ELF-1 (cell line): ENCODE results near the gene RPS6KA3.

Experiments
- DNase-seq: peaks from one replicate; pipeline ENCODE4 v3.0.0-alpha.2; 2016; ENCODE audit warnings: low read depth, low spot score

The RPS6KA3 gene

GRCh38 chrX:20266810-20267606 lies at the start of gene RPS6KA3:
TSS of gene RPS6KA3 (minus strand) at chrX:20266909. CDS start at chrX:20266632, 277 bp downstream.
- peak; percentile 92 for DNase-seq

- DNase-seq: peak; percentile 38
Observed at GRCh38 chrX:20315140-20315539, 48.4 kb upstream of the RPS6KA3 start.

- no peak for DNase-seq
Observed at GRCh38 chrX:20313899-20314298, 47.2 kb upstream of the RPS6KA3 start.

- no peak for DNase-seq
Observed at GRCh38 chrX:20312018-20312417, 45.3 kb upstream of the RPS6KA3 start.

- DNase-seq: no peak
Observed at GRCh38 chrX:20311505-20311904, 44.8 kb upstream of the RPS6KA3 start.

GRCh38 chrX:20309806-20310205 lies 43.1 kb upstream of the RPS6KA3 start:
- no peak for DNase-seq

GRCh38 chrX:20306668-20307067 lies 40.0 kb upstream of the RPS6KA3 start:
- DNase-seq: no peak

- peak; percentile 28 for DNase-seq
Observed at GRCh38 chrX:20300822-20301221, 34.1 kb upstream of the RPS6KA3 start.

GRCh38 chrX:20294957-20295356 lies 28.2 kb upstream of the RPS6KA3 start:
- DNase-seq: no peak

- no peak for DNase-seq
Observed at GRCh38 chrX:20294284-20294683, 27.6 kb upstream of the RPS6KA3 start.

- DNase-seq: no peak
Observed at GRCh38 chrX:20285511-20285910, 18.8 kb upstream of the RPS6KA3 start.

GRCh38 chrX:20284992-20285391 lies 18.3 kb upstream of the RPS6KA3 start:
- DNase-seq: no peak

- DNase-seq: no peak
Observed at GRCh38 chrX:20284444-20284843, 17.7 kb upstream of the RPS6KA3 start.

- DNase-seq: no peak
Observed at GRCh38 chrX:20280938-20281337, 14.2 kb upstream of the RPS6KA3 start.

- peak; percentile 8 for DNase-seq
Observed at GRCh38 chrX:20274121-20274520, 7.4 kb upstream of the RPS6KA3 start.

GRCh38 chrX:20271730-20272129 lies 5.0 kb upstream of the RPS6KA3 start:
- no peak for DNase-seq

- DNase-seq: no peak
Observed at GRCh38 chrX:20271186-20271585, 4.5 kb upstream of the RPS6KA3 start.

- DNase-seq: no peak
Observed at GRCh38 chrX:20270562-20270890, 3.8 kb upstream of the RPS6KA3 start.

GRCh38 chrX:20269848-20270561 lies 3.3 kb upstream of the RPS6KA3 start:
- DNase-seq: no peak

GRCh38 chrX:20267931-20268701 lies 1.4 kb upstream of the RPS6KA3 start:
- DNase-seq: peak; percentile 80

- no peak for DNase-seq
Observed at GRCh38 chrX:20267607-20267930, 860 bp upstream of the RPS6KA3 start.
